Superior temporal gyrus (tissue), 1 donor: Measurements from ENCODE around the gene TUBAL3.
A peak's percentile ranks its signal among the peaks of the same experiment; 100 is the strongest.
"Not testable (repeated sequence)": the region's sequence is repeated elsewhere in the genome, so short reads cannot be mapped to it uniquely, and the experiment has no call there.

Experiments used
- DNase-seq: peaks from one replicate; pipeline ENCODE4 v3.0.0-alpha.2; 2016; ENCODE audit errors: extremely low spot score

TUBAL3 gene

DNA sequence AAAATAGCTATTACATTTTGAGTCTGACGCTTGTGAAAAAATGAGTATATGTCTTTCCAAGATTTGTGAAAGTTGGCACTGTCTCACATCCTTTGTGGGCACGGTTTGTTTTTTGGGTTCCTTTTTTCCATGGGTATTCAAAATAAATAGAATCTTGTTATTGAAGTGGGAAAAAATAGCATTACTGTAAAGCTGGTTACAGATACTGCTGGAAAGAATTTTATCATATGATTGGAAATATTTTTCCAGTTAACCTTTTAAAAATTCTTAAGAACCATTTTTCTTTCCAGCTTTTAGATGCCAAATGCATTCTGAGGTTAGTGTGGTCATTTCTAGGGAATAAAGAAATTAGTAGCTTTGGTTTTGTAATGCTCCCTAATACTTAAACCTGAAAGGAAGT lies 19.1 kb upstream of the TUBAL3 start:
- peak; percentile 24 for DNase-seq

GRCh38 chr10:5419466-5420094 lies 15.0 kb upstream of the TUBAL3 start:
- no peak for DNase-seq

GRCh38 chr10:5418584-5418983 lies 14.0 kb upstream of the TUBAL3 start:
- DNase-seq = no peak

- no peak for DNase-seq
Measured at GRCh38 chr10:5416981-5417380, 12.4 kb upstream of the TUBAL3 start.

DNA sequence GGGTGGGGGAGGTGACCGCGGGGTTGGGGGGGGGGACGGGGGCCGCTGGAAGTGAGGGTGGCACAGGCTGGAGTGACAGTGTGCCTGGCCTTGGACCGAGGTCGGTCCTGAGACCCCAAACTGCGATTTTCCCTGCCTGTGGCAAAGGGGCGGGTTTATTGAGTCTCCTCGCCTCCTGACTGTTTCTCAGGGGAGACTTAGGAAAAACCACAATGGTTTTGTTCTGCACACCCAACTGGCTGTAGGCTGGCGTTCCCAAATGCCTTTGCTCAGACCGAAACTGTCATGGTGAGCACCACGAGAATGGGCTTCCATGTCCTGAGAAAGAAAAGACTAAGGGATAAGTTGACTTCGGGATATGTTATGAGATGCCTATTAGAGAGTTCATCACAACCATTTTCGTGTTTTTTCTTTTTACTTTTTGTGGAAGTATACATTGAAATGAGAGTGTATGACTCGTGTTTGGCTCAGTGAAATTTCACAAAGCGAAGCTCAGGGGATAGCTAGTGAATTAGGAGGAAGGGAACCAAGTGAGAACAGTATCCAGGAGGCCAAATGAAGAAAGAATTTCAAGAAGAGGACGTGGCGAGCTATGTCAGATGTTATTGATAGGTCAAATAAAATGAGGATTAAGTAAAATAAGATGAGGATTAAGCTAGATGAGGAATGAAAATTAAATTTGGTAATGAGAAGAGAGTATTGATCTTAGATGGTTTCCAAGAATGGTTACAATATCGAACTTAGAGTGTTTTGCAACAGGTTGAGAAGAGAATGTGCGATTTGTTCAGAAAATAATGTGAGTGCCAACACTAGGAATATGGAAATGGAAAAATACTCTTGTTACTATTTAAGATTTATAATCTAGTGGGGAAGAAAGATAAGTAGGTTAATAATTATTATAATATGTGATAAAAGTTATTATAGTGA lies 8.6 kb upstream of the TUBAL3 start:
- peak; percentile 63 for DNase-seq

DNA sequence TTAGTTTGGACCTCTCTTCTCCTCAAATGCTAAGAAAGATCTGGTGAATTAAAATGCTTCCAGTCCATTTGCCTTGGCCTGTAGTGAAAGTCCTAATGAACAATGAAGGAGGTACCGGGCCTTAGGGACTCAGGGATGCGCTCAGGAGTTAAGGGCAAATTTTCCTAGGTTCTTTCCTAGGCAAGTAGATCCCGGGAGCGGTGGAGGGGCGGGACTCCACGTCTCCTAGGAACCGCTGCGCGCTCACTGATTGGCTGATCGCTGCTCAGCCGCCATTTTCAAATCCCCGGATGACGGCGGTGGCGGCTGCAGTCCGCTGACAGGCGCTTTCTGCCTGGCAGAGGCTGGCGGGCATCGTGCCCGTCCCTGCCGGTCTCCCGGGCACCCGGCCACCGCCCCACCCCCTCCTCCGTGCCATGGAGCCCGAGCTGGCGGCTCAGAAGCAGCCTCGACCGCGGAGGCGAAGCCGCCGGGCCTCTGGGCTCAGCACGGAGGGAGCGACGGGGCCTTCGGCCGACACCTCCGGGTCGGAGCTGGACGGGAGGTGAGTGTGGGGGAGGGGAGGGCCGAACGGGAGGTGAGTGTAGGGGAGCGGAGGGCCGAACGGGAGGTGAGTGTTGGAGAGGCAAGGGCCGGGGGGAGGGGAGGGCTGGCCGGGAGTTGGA lies 7.8 kb upstream of the TUBAL3 start, which contains the start of gene NET1:
Gene NET1, plus strand, starts transcription at position 281 of the 665 bp plus-strand sequence. Its CDS starts 136 bp downstream, at position 417.
- peak; percentile 95 for DNase-seq

DNA sequence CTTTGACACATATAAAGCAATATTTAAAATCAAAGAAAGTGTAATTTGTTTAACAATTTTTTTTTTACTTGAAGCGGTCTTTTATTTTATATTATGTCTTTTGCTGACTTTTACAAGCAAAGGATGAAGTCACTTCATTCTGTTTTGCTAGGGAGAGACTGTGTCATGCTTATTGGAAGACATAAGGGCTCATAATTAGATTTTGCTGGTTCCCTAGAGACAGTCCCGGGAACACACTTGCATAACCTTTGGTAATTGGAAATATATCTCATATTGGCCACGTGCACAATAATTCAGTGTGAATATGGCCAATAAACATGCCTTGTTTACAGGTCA lies 7.3 kb upstream of the TUBAL3 start:
- DNase-seq = no peak

DNA sequence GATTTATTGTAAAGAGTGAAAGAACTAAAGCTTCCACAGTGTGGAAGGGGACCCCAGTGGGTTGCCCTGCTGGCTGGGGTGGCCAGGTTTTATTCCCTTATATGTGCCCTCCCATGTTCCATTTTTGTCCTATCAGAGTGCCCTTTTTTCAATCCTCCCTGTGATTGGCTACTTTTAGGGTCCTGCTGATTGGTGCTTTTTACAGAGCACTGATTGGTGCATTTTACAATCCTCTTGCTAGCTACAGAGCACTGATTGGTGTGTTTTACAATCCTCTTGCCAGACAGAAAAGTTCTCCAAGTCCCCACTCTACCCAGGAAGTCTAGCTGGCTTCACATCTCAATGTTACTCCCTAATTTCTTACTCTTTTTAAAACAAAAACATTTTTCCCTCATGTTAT lies 6.2 kb upstream of the TUBAL3 start:
- DNase-seq = not testable (repeated sequence)

DNA sequence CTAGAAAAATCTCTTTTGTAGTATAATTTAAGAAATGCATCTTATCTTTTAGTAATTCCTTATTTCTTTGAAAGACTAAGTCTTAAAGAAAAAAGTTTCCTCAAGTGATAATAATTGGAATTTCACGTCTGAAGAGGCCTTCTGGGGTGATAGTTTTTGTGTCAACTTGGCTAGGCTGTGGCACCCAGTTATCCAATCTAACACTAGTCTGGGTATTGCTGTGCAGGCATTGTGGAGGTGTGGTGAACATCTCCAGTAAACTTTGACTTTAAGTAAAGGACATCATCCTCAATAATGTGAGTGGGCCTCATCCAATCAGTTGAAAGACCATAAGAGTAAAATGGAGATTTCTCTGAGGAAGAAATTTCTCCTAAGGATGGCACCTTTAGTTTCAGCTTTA lies 2.3 kb upstream of the TUBAL3 start:
- no peak for DNase-seq

DNA sequence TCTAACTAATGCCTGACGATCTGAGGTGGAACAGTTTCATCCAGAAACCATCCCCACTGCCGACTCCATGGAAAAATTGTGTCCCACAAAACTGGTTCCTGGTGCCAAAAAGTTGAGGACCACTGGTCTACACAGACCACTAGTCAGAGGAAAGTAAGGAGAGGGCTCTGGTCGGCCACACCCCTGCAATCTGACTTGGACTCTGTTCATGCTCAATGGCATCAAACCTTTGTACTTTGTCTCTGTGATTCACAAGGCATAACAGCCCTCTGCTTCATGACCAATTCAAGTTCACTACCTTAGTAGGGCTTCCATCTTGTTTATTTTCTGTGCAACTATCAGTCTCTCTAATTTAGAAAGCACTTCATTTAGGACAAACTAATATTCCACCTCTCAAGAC lies 1.8 kb downstream of the TUBAL3 start:
- DNase-seq = no peak

GRCh38 chr10:5400468-5401240 lies 4.0 kb downstream of the TUBAL3 start:
- no peak for DNase-seq

DNA sequence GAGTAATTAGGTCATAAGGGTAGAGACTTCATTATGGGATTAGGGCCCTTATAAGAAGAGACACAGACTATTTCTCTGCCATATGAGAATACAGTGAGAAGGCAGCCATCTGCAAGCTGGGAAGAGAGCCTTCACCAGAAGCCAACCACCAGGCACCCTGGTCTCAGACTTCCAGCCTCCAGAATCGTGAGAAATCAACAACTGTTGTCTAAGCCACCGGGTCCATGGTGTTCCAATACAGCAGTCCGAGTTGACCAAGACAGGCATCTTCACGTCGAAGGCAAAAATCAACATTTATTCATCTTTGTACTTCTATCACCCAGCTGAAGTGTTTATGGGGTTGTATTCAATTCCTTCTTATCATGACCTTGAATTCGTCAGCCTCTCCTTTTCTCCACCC lies 5.3 kb downstream of the TUBAL3 start:
- DNase-seq = no peak

GRCh38 chr10:5396556-5397300 lies 7.9 kb downstream of the TUBAL3 start:
- DNase-seq = peak; percentile 51

GRCh38 chr10:5395168-5395567 lies 9.5 kb downstream of the TUBAL3 start:
- DNase-seq = no peak

DNA sequence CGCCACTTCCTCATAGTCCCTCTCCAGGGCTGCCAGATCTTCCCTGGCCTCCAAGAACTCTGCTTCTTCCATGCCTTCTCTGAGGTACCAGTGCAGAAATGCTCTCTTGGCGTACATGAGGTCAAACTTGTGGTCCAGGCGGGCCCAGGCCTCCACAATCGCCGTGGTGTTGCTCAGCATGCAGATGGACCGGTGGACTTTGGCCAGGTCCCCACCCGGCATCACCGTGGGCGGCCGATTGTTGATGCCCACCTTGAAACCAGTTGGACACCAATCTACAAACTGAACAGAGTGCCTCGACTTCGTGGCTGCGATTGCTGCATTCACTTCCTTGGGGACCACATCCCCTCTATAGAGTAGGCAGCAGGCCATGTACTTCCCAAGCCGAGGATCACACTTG lies 11.1 kb downstream of the TUBAL3 start:
- no peak for DNase-seq

- no peak for DNase-seq
Measured at GRCh38 chr10:5391790-5392189, 12.8 kb downstream of the TUBAL3 start.

DNA sequence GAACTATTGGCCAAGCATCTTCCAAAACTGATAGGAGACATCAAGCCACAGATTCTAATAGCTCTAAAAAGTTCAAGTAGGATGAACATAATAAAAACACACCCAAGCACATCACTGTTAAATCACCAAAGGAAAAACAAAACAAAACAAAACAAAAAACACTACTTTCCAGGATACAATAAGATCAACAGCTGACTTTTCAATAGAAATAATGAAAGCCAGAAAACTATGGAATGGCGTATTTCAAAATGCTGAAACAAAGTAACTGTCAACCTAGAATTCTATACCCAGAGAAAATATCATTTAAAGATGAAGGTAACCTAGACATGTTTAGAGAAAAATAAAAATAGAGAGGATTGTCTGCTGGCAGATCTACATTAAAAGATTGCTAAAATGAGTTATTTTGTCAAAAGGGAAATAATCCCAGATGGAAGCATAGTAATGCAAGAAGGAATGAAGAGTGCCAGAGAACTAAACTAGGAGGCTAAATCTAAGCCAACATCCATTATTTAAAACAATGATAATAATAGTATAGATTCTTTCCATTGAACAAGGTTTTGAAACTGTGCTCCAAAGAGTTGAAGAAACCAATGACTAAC lies 13.9 kb downstream of the TUBAL3 start:
- DNase-seq = no peak

DNA sequence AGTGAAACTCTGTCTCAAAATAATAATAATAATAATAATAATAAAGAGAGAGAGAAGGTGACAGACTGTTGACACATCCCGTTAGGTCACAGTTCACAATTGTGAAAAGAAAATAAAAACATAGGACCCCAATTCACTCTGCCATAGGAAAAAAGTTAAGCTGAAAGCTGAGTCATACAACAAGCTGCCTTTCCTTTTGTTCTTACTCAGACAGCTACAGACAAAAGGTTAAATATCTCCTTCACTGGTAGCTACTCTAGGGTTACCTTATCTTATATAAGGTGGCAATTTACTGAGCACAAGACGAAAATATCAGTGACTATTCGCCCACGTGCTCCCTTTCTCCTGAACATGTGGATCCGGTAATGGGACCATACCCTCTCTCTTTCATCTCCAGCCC lies 17.5 kb downstream of the TUBAL3 start:
- no peak for DNase-seq

DNA sequence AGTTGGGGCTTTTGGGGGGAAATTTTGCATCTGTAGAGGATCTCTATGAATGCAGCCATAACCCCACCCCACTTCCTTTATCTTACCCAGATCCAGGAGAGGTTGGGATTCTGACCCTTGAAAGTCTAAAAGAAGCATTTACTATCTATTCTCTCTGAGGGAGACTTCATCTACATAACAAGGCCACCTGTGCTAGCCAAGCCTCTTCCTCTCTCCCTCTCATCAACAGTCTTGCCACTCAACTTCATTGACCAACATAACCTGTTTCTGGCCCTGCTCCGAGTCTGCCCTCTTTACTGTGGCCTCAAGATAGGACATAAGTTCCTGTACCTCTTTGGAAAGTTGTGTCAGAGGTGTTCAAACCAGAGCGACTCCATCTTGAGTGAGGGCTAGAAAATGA lies 19.4 kb downstream of the TUBAL3 start:
- DNase-seq = no peak

GRCh38 chr10:5381187-5381586 lies 23.4 kb downstream of the TUBAL3 start:
- no peak for DNase-seq

GRCh38 chr10:5380395-5380794 lies 24.2 kb downstream of the TUBAL3 start:
- not testable (repeated sequence) for DNase-seq
